Suprapubic skin (tissue), 4 donors: Measurements from ENCODE around the gene MYOM1. TPM values are rescaled to one million over a fixed set of nuclear protein-coding genes. Genes with fewer than 3 reads are reported as not detected.

Experiments used
- DNase-seq, 2 donors: peaks; one replicate each; pipeline ENCODE4 v3.0.0-alpha.2; 2019; ENCODE audit warnings: low spot score in 2 of 2
- H3K27ac ChIP-seq: fragments of 200-600 bp; sonication (generic); one replicate; pipeline ENCODE4 v1.5.1; 2019
- H3K27me3 ChIP-seq: fragments of 200-600 bp; sonication (generic); one replicate; pipeline ENCODE4 v1.5.1; 2019
- H3K36me3 ChIP-seq: fragments of 200-600 bp; sonication (generic); one replicate; pipeline ENCODE4 v1.5.1; 2019
- H3K4me1 ChIP-seq: fragments of 200-600 bp; sonication (generic); one replicate; pipeline ENCODE4 v1.5.1; 2019
- H3K4me3 ChIP-seq: fragments of 200-600 bp; sonication (generic); one replicate; pipeline ENCODE4 v1.5.1; 2019; ENCODE audit warnings: mild to moderate bottlenecking
- H3K9me3 ChIP-seq: fragments of 200-600 bp; sonication (generic); one replicate; pipeline ENCODE4 v1.5.1; 2019
- CTCF ChIP-seq, 2 donors: fragments of 200-600 bp in 1 of 2; fragments of 450-650 bp in 1 of 2; sonication (generic) in 1 of 2; IDR thresholded peaks; one replicate each; pipeline ENCODE4 v1.5.1; 2016 to 2019; ENCODE audit warnings: antibody characterized with exemption in 2 of 2, mild to moderate bottlenecking in 1 of 2, moderate library complexity in 1 of 2
- EP300 ChIP-seq: sonication (generic); formaldehyde crosslinking; IDR thresholded peaks from one replicate; pipeline ENCODE4 v1.6.1; 2017; ENCODE audit warnings: antibody characterized with exemption
- POLR2A ChIP-seq, 2 donors: fragments of 450-650 bp; IDR thresholded peaks; one replicate each; pipeline ENCODE4 v1.6.1; 2017; ENCODE audit warnings: antibody characterized with exemption in 2 of 2, mild to moderate bottlenecking in 2 of 2, moderate library complexity in 2 of 2
- POLR2AphosphoS5 ChIP-seq, 3 donors: sonication (generic); formaldehyde crosslinking; IDR thresholded peaks; one replicate each; pipeline ENCODE4 v1.6.1; 2017; ENCODE audit warnings: antibody characterized with exemption in 3 of 3
- WGBS: methylation state at CpG from one replicate; pipeline ENCODE4 v1.1.5; 2018; 5-methylcytosine and 5-hydroxymethylcytosine counted together
- total RNA-seq, 4 donors: library from RNA; depleted of rRNA; stranded (reverse); fragments of >200 nt; gene quantifications; one replicate each; pipeline ENCODE4 v1.1.0, GENCODE V29; 2016

MYOM1 gene
- total RNA-seq, 4 donors from 2014 or later: 0.99 to 2.1 (median 1.6) TPM

- Histone ChIP-seq H3K4me3 (no peak overlapping the region), H3K27me3 (no peaks in the 10 kb centered on the region), H3K27ac (no peak overlapping the region), H3K36me3 (no peaks in the 10 kb centered on the region), H3K4me1 (no peaks in the 10 kb centered on the region), H3K9me3 (no peaks in the 10 kb centered on the region)
- no peak for DNase-seq
- 81% methylated on average over 6 of the region's 6 CpGs for WGBS
- TF ChIP-seq CTCF (IDR thresholded peaks at IDR 0.05) (no peak), POLR2A (IDR thresholded peaks at IDR 0.05) (no peak), POLR2AphosphoS5 (IDR thresholded peaks at IDR 0.05) (no peak), EP300 (no peak)
Measured at GRCh38 chr18:3194947-3195612, 24.7 kb downstream of the MYOM1 start.

GRCh38 chr18:3193331-3193730 lies 26.4 kb downstream of the MYOM1 start:
- DNase-seq: no peak
- no peaks in the 10 kb centered on the region for H3K4me1 ChIP-seq

GRCh38 chr18:3192752-3193151 lies 27.0 kb downstream of the MYOM1 start:
- H3K27me3 ChIP-seq: no peaks in the 10 kb centered on the region
- no peak overlapping the region for H3K4me3 ChIP-seq
- no peaks in the 10 kb centered on the region for H3K4me1 ChIP-seq
- WGBS: 94% methylated on average over 2 of the region's 2 CpGs
- TF ChIP-seq CTCF (IDR thresholded peaks at IDR 0.05): no peak
- DNase-seq: no peak
- no peaks in the 10 kb centered on the region for H3K9me3 ChIP-seq
- H3K36me3 ChIP-seq: no peaks in the 10 kb centered on the region
- H3K27ac ChIP-seq: no peak overlapping the region

More at GRCh38 chr18:3193331-3193730, 26.4 kb downstream of the MYOM1 start:
- no peaks in the 10 kb centered on the region for H3K36me3 ChIP-seq
- H3K9me3 ChIP-seq: no peaks in the 10 kb centered on the region
- H3K27me3 ChIP-seq: no peaks in the 10 kb centered on the region
- no peak overlapping the region for H3K27ac ChIP-seq
- H3K4me3 ChIP-seq: no peak overlapping the region
- 76% methylated on average over 1 of the region's 1 CpG for WGBS
- TF ChIP-seq POLR2AphosphoS5 (IDR thresholded peaks at IDR 0.05): no peak
- TF ChIP-seq POLR2A (IDR thresholded peaks at IDR 0.05): no peak
- no peak for TF ChIP-seq EP300
- TF ChIP-seq CTCF (IDR thresholded peaks at IDR 0.05): no peak

- Histone ChIP-seq H3K9me3 (no peaks in the 10 kb centered on the region), H3K27ac (no peak overlapping the region), H3K4me1 (no peaks in the 10 kb centered on the region), H3K4me3 (no peak overlapping the region), H3K36me3 (no peaks in the 10 kb centered on the region), H3K27me3 (no peaks in the 10 kb centered on the region)
- TF ChIP-seq CTCF (IDR thresholded peaks at IDR 0.05) (no peak), EP300 (no peak), POLR2AphosphoS5 (IDR thresholded peaks at IDR 0.05) (no peak), POLR2A (IDR thresholded peaks at IDR 0.05) (no peak)
- DNase-seq: no peak
Measured at GRCh38 chr18:3192286-3192685, 27.5 kb downstream of the MYOM1 start.

- Histone ChIP-seq H3K27ac (no peak overlapping the region), H3K36me3 (no peaks in the 10 kb centered on the region), H3K4me1 (no peaks in the 10 kb centered on the region), H3K27me3 (no peaks in the 10 kb centered on the region), H3K4me3 (no peak overlapping the region), H3K9me3 (no peaks in the 10 kb centered on the region)
- WGBS: 89% methylated on average over 2 of the region's 2 CpGs
- DNase-seq: no peak
- no peak for TF ChIP-seq POLR2AphosphoS5 (IDR thresholded peaks at IDR 0.05)
Measured at GRCh38 chr18:3190610-3191009, 29.2 kb downstream of the MYOM1 start.

- DNase-seq: no peak
- 83% methylated on average over 5 of the region's 5 CpGs for WGBS
- no peaks in the 10 kb centered on the region for H3K4me1 ChIP-seq
- no peaks in the 10 kb centered on the region for H3K9me3 ChIP-seq
- no peaks in the 10 kb centered on the region for H3K36me3 ChIP-seq
- TF ChIP-seq CTCF (IDR thresholded peaks at IDR 0.05) (no peak), EP300 (no peak), POLR2AphosphoS5 (IDR thresholded peaks at IDR 0.05) (no peak), POLR2A (IDR thresholded peaks at IDR 0.05) (no peak)
- H3K4me3 ChIP-seq: no peak overlapping the region
- no peak overlapping the region for H3K27ac ChIP-seq
- H3K27me3 ChIP-seq: no peaks in the 10 kb centered on the region
Measured at GRCh38 chr18:3189884-3190283, 29.9 kb downstream of the MYOM1 start.
